Naive B cell (primary cell): Measurements from ENCODE around the gene XAF1. TPM values are rescaled to one million over a fixed set of nuclear protein-coding genes. Genes with fewer than 3 reads are reported as not detected.
"Not testable (repeated sequence)": the region's sequence is repeated elsewhere in the genome, so short reads cannot be mapped to it uniquely, and the experiment has no call there.

Source experiments
- ATAC-seq, 2 donors: fragments of 150-1000 bp; cut with Tn5 transposase; 2 replicates each; pipeline ENCODE4 v1.10.0; 2021; ENCODE audit warnings: low read depth in 2 of 2, mild to moderate bottlenecking in 2 of 2, moderate library complexity in 2 of 2
- DNase-seq: peaks from one replicate; pipeline ENCODE4 v3.0.0; 2022
- H3K27ac Mint-ChIP-seq, 6 donors: one replicate each; pipeline ENCODE4 v1.8.0; 2020 to 2022; ENCODE audit warnings: mild to moderate bottlenecking in 6 of 6, mixed read lengths in 6 of 6, moderate library complexity in 5 of 6, inconsistent platforms in 2 of 6
- H3K27me3 Mint-ChIP-seq, 3 donors: one replicate each; pipeline ENCODE4 v1.8.0; 2021 to 2022; ENCODE audit warnings: mixed read lengths in 3 of 3, mild to moderate bottlenecking in 1 of 3
- H3K36me3 Mint-ChIP-seq, 2 donors: one replicate each; pipeline ENCODE4 v1.8.0; 2020 to 2022; ENCODE audit warnings: mixed read lengths in 2 of 2, inconsistent platforms in 1 of 2, mild to moderate bottlenecking in 1 of 2
- H3K4me1 Mint-ChIP-seq, 3 donors: one replicate each; pipeline ENCODE4 v1.8.0; 2020 to 2022; ENCODE audit warnings: mixed read lengths in 3 of 3, inconsistent platforms in 1 of 3, mild to moderate bottlenecking in 1 of 3, moderate library complexity in 1 of 3
- H3K4me3 Mint-ChIP-seq, 8 donors: one replicate each; pipeline ENCODE4 v1.8.0; 2020 to 2022; ENCODE audit warnings: mild to moderate bottlenecking in 8 of 8, mixed read lengths in 8 of 8, moderate library complexity in 8 of 8, inconsistent platforms in 2 of 8
- H3K9me3 Mint-ChIP-seq, 7 donors: one replicate each; pipeline ENCODE4 v1.8.0; 2020 to 2022; ENCODE audit warnings: mixed read lengths in 7 of 7, mild to moderate bottlenecking in 5 of 7, inconsistent platforms in 2 of 7, moderate library complexity in 1 of 7
- polyA plus RNA-seq, 6 donors: library from polyadenylated mRNA; unstranded; fragments of 300-500 nt; fragmentation: Illumina TruSeq; gene quantifications; one replicate each; pipeline ENCODE4 v1.2.3, GENCODE V29; 2021; ENCODE audit warnings: low read depth in 6 of 6

The XAF1 gene
- polyA plus RNA-seq, 6 donors from 2014 or later: 18.6 to 75.1 (median 22.9) TPM

DNA sequence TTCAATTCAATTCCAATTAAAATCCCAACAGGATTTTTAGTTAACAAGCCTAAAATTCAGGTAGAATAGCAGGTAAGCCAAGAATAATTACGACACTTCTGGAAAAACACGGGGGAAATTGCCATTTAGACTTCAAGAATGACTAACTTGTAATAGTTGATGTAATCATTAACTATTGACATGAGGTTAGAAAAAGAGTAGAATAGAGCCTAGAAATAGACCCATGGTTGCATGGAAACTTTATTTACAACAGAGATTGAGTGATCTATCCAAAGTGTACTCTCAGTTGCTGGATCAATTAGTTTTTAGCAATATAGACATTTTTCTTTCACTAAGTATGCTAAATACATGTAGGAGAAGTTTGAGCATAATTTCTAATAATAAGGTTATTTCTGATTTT lies 39.1 kb upstream of the XAF1 start:
- Mint-ChIP-seq H3K27me3 (peaks cover 56 to 76% (median 75%) of the 10 kb centered on the region in 3 donors), H3K4me1 (peaks cover 16 to 24% (median 18%) of the 10 kb centered on the region in 3 donors), H3K4me3 (no peak overlapping the region), H3K36me3 (peaks cover 7 to 28% of the 10 kb centered on the region in 2 donors), H3K9me3 (peaks cover 0 to 25% (median 15%) of the 10 kb centered on the region in 7 donors), H3K27ac (no peak overlapping the region)
- ATAC-seq (no peak), DNase-seq (no peak)

- peaks cover 7 to 15% of the 10 kb centered on the region in 2 donors for H3K36me3 Mint-ChIP-seq
- no peak for ATAC-seq
- H3K4me3 Mint-ChIP-seq: no peak overlapping the region
- H3K9me3 Mint-ChIP-seq: peaks cover 0 to 10% (median 3%) of the 10 kb centered on the region in 7 donors
- peaks cover 52 to 69% (median 66%) of the 10 kb centered on the region in 3 donors for H3K27me3 Mint-ChIP-seq
- DNase-seq: no peak
- H3K27ac Mint-ChIP-seq: no peak overlapping the region
- H3K4me1 Mint-ChIP-seq: no peaks in the 10 kb centered on the region
Observed at GRCh38 chr17:6721744-6722143, 34.1 kb upstream of the XAF1 start.

- no peak overlapping the region for H3K4me3 Mint-ChIP-seq
- ATAC-seq (no peak), DNase-seq (no peak)
- peak overlapping the region in 1 of 6 donors; percentile 48 for H3K27ac Mint-ChIP-seq
- H3K36me3 Mint-ChIP-seq: peaks cover 0 to 7% of the 10 kb centered on the region in 2 donors
- H3K27me3 Mint-ChIP-seq: peaks cover 44 to 60% (median 58%) of the 10 kb centered on the region in 3 donors
- H3K9me3 Mint-ChIP-seq: peaks cover 0 to 5% (median 0%) of the 10 kb centered on the region in 7 donors
- no peaks in the 10 kb centered on the region for H3K4me1 Mint-ChIP-seq
Observed at GRCh38 chr17:6724009-6724408, 31.8 kb upstream of the XAF1 start.

DNA sequence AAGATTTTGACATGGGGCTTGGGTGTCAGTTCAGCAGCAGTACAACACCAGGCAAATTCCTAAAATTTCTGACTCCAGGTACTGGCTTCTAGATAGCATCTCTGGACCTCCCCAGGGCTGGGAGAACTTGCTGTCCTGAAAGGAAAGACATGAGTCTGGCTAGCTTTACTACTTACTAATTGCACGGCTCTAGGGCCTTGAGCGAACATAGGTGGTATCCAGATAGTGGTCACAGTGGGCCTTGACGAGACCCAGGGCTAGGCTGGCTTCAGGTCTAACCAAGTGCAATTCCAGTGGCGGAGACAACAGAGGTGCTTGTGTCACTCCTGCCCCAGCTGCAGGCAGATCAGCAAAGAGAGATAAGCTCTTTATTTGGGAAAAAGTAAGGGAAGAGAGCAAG lies 26.3 kb upstream of the XAF1 start:
- ATAC-seq: no peak
- H3K27me3 Mint-ChIP-seq: peaks cover 29 to 40% (median 34%) of the 10 kb centered on the region in 3 donors
- H3K27ac Mint-ChIP-seq: no peak overlapping the region
- no peak for DNase-seq
- H3K4me3 Mint-ChIP-seq: no peak overlapping the region
- no peaks in the 10 kb centered on the region for H3K4me1 Mint-ChIP-seq
- peaks cover 0 to 2% (median 0%) of the 10 kb centered on the region in 7 donors for H3K9me3 Mint-ChIP-seq
- no peaks in the 10 kb centered on the region for H3K36me3 Mint-ChIP-seq

- not testable (repeated sequence) for H3K27ac Mint-ChIP-seq, H3K36me3 Mint-ChIP-seq, DNase-seq, H3K4me1 Mint-ChIP-seq, H3K9me3 Mint-ChIP-seq, H3K4me3 Mint-ChIP-seq, ATAC-seq
- H3K27me3 Mint-ChIP-seq: peaks cover 19 to 39% (median 39%) of the 10 kb centered on the region in 3 donors
Observed at GRCh38 chr17:6746665-6747064, 9.2 kb upstream of the XAF1 start.

DNA sequence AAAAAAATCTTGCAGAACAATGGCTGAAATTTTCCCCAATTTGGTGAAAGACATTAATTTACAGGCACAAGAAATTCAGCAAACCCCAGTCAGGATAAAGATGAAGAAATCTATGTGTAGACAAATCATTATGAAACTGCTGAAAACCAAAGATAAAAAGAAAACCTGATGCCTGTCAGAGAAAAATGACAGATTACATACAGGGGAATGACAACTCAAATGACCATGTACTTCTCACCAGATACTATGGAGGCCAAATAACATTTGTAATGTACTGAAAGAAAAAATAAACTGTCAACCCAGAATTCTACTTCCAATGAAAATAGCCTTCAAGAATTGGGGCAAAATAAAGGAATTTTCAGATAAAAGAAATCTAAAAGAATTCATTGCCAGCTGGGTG lies 7.2 kb upstream of the XAF1 start:
- no peak overlapping the region for H3K4me3 Mint-ChIP-seq
- no peaks in the 10 kb centered on the region for H3K36me3 Mint-ChIP-seq
- DNase-seq (no peak), ATAC-seq (no peak)
- H3K9me3 Mint-ChIP-seq: peaks cover 0 to 5% (median 0%) of the 10 kb centered on the region in 7 donors
- H3K27me3 Mint-ChIP-seq: peaks cover 8 to 25% (median 25%) of the 10 kb centered on the region in 3 donors
- peaks cover 0 to 16% (median 6%) of the 10 kb centered on the region in 3 donors for H3K4me1 Mint-ChIP-seq
- H3K27ac Mint-ChIP-seq: no peak overlapping the region

DNA sequence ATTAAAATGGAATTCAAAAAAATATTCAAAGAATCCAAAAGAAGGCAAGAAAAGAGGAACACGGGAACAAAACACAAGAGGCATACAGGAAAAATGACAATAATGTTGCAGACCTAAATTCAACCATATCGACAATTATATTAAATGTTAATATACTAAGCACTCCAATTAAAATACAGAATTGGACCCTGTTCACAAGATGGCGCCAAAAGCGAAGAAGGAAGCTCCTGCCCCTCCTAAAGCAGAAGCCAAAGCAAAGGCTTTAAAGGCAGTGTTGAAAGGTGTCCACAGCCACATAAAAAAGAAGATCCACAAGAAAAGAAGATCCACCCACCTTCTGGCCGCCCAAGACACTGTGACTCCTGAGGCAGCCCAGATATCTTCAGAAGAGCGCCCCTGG lies 6.3 kb upstream of the XAF1 start:
- H3K4me3 Mint-ChIP-seq: no peak overlapping the region
- H3K27me3 Mint-ChIP-seq: peaks cover 5 to 16% (median 16%) of the 10 kb centered on the region in 3 donors
- H3K4me1 Mint-ChIP-seq: peaks cover 0 to 19% (median 6%) of the 10 kb centered on the region in 3 donors
- H3K27ac Mint-ChIP-seq: no peak overlapping the region
- ATAC-seq: no peak
- DNase-seq: no peak
- H3K9me3 Mint-ChIP-seq: peaks cover 0 to 5% (median 0%) of the 10 kb centered on the region in 7 donors
- no peaks in the 10 kb centered on the region for H3K36me3 Mint-ChIP-seq

DNA sequence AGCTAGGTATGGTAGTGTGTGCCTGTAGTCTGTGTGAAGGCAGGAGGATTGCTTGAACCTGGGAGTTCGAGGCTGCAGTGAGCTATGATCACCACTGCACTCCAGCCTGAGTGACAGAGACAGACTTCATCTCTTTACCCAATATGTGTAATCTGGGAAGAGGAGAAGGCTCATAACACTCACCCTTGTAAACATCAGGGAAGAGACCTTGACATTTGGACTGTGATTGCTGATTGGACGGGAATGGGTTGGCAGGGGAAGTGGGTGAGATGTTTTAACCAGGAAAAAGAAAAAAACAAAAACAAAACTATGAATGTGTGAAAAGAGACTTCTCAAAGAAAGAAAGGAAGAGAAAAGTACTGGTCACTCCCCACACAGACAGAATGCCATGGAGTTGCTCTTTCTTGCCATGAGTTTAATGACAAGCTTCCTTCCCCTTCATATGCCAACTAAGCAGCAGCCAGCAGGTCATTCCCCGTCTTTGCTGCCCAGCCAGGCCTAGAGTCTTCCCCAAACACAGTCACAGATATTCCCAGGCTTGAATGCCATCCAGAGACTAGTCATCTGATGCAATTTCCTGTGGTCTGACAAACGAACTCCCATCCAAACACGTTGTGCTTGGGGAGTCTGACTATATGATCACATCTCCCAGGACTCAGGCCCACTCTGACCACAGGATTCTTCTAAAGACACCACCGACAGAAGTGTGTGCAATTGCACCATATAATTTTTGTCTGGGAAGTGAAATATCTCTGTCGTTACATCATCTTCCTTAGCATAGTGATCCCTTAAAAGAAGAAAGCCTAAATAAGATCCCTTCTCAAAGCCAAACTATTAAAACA lies 3.6 kb upstream of the XAF1 start:
- ATAC-seq (no peak), DNase-seq (no peak)
- Mint-ChIP-seq H3K27ac (peak overlapping the region in 5 of 6 donors; percentile 14 to 92 (median 85)), H3K27me3 (no peaks in the 10 kb centered on the region), H3K4me3 (peak overlapping the region in 3 of 8 donors; percentile 31 to 66 (median 53)), H3K9me3 (no peaks in the 10 kb centered on the region), H3K36me3 (peaks cover 0 to 8% of the 10 kb centered on the region in 2 donors), H3K4me1 (peaks cover 22 to 43% (median 30%) of the 10 kb centered on the region in 3 donors)

DNA sequence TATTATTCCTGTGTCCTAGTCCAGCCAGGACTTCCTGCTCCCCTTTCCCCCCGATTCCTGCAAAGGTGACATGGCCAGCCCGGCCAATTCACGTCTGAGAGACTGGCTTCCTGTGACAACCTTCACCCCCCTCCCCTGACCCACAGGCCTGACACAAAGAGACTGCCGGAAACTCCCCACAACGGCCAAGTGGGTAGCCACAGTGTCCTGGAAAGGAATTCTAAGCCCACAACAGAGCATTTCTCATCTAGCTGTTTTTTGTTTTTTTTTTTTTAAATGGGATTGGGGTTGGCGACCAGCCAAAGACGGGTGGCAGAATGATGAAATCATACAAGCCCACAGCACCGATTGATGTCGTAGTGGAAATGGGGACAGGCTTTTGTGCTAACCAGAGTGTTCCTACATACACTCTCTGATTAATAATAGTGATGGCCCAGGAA lies 2.8 kb upstream of the XAF1 start:
- H3K27me3 Mint-ChIP-seq: no peaks in the 10 kb centered on the region
- peak overlapping the region in 6 of 8 donors; percentile 26 to 66 (median 54) for H3K4me3 Mint-ChIP-seq
- no peak for ATAC-seq
- H3K36me3 Mint-ChIP-seq: peaks cover 0 to 11% of the 10 kb centered on the region in 2 donors
- H3K27ac Mint-ChIP-seq: peak overlapping the region in 4 of 6 donors; percentile 44 to 85 (median 72)
- peaks cover 29 to 50% (median 37%) of the 10 kb centered on the region in 3 donors for H3K4me1 Mint-ChIP-seq
- DNase-seq: no peak
- no peaks in the 10 kb centered on the region for H3K9me3 Mint-ChIP-seq

- no peaks in the 10 kb centered on the region for H3K27me3 Mint-ChIP-seq
Observed at GRCh38 chr17:6753546-6753945, 2.3 kb upstream of the XAF1 start.

DNA sequence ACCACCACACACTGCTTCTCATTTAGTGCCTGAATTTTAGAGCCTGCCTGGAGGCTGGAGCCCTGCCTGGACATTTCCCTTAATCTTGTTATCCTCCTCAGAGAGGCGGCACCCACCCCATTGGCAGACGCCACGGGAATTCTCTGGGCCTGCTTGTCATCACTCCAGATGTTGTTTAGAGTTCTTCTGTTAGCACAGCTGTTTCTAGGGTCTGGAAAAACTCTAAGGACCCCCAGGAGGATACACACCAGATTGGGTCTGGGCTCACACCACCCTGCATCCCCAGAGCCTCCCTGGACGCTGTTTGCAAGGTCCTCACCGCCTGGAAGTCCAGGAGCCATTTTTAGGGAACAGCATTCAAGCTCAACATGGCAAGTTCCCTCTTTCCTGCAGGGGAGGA lies 565 bp upstream of the XAF1 start:
- no peaks in the 10 kb centered on the region for H3K27me3 Mint-ChIP-seq
- no peak for ATAC-seq
- H3K9me3 Mint-ChIP-seq: no peaks in the 10 kb centered on the region
- H3K4me1 Mint-ChIP-seq: peaks cover 36 to 56% (median 45%) of the 10 kb centered on the region in 3 donors
- peak overlapping the region; percentile 91 to 100 (median 98) for H3K4me3 Mint-ChIP-seq
- peak overlapping the region; percentile 87 to 96 (median 94) for H3K27ac Mint-ChIP-seq
- DNase-seq: no peak
- peaks cover 9 to 18% of the 10 kb centered on the region in 2 donors for H3K36me3 Mint-ChIP-seq

More at GRCh38 chr17:6753546-6753945, 2.3 kb upstream of the XAF1 start:
- peaks cover 34 to 55% (median 42%) of the 10 kb centered on the region in 3 donors for H3K4me1 Mint-ChIP-seq
- H3K4me3 Mint-ChIP-seq: peak overlapping the region in 5 of 8 donors; percentile 26 to 65 (median 47)
- no peak for ATAC-seq
- H3K36me3 Mint-ChIP-seq: peaks cover 0 to 16% of the 10 kb centered on the region in 2 donors
- H3K9me3 Mint-ChIP-seq: no peaks in the 10 kb centered on the region
- H3K27ac Mint-ChIP-seq: peak overlapping the region in 2 of 6 donors; percentile 33 to 85
- DNase-seq: no peak

- peak overlapping the region; percentile 87 to 96 (median 94) for H3K27ac Mint-ChIP-seq
- peaks cover 36 to 56% (median 45%) of the 10 kb centered on the region in 3 donors for H3K4me1 Mint-ChIP-seq
- ATAC-seq (no peak), DNase-seq (no peak)
- H3K27me3 Mint-ChIP-seq: no peaks in the 10 kb centered on the region
- H3K36me3 Mint-ChIP-seq: peaks cover 22% of the 10 kb centered on the region in 2 donors
- peak overlapping the region; percentile 91 to 100 (median 98) for H3K4me3 Mint-ChIP-seq
- no peaks in the 10 kb centered on the region for H3K9me3 Mint-ChIP-seq
Observed at GRCh38 chr17:6756425-6757031, 682 bp downstream of the XAF1 start.

GRCh38 chr17:6757747-6758146 lies 1.9 kb downstream of the XAF1 start:
- ATAC-seq: no peak

More at GRCh38 chr17:6757747-6758146, 1.9 kb downstream of the XAF1 start:
- Mint-ChIP-seq H3K36me3 (peaks cover 34% of the 10 kb centered on the region in 2 donors), H3K27me3 (no peaks in the 10 kb centered on the region), H3K27ac (peak overlapping the region in 4 of 6 donors; percentile 41 to 89 (median 66)), H3K4me3 (peak overlapping the region; percentile 45 to 93 (median 82)), H3K9me3 (no peaks in the 10 kb centered on the region), H3K4me1 (peaks cover 36 to 49% (median 44%) of the 10 kb centered on the region in 3 donors)
- no peak for DNase-seq
